ENCODE measurements around the gene DEAF1.

DNA sequence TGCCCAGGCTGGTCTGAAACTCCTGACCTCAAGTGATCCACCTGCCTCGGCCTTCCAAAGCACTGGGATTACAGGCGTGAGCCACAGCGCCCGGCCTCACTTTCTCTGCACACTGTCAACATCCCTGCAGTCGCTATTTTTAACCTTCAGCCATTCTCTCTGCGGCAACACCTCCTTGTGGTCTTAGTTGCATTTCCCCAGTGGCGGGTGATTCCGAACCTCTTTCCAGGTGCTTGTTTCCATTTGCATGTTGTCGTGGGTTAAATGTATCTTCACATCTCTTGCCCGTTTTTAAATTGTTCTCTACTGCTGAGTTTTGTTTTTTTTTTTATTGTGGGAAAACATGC is 65.8 kb downstream of the DEAF1 start:
- TF ChIP-seq ZNF274 (IDR thresholded peaks at IDR 0.05; ENCODE audit: low read depth, low read length) (no peak), SUZ12 (IDR thresholded peaks at IDR 0.05; ENCODE audit: extremely low read depth, insufficient read depth, insufficient read length) (no peak), YY1 (IDR thresholded peaks at IDR 0.05; ENCODE audit: insufficient read depth, insufficient read length) (no peak)
